Hypothalamus (tissue), 51 donors: ENCODE measurements around the gene DCDC2B.
"Not testable (repeated sequence)": the region's sequence is repeated elsewhere in the genome, so short reads cannot be mapped to it uniquely, and the experiment has no call there.

Source experiments
- DNase-seq, 51 donors: peaks; one replicate each; lab custom pipeline; 2025; lab: John Stamatoyannopoulos, UW

DCDC2B gene

DNA sequence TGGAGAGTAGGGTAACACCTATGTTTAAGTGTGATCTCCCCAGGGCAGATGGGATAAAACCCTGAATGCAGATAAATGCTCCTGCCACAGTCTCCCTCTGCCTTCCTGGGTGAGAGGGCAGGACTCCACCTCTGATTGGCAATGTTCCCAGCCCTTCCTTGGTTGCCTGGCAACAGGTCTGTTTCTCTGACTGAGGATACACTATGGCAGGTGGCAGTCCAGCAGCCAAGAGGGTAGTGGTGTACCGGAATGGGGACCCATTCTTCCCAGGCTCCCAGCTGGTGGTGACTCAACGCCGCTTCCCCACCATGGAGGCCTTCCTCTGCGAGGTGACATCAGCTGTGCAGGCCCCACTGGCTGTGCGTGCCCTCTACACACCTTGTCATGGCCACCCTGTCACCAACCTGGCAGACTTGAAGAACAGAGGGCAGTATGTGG, at the start of gene DCDC2B:
Gene DCDC2B (plus strand): TSS at position 199 of the 438 bp plus-strand sequence. CDS start 5 bp downstream, at position 204.
- DNase-seq = peak in 7 of 51 donors; percentile 1 to 27 (median 5)

DNA sequence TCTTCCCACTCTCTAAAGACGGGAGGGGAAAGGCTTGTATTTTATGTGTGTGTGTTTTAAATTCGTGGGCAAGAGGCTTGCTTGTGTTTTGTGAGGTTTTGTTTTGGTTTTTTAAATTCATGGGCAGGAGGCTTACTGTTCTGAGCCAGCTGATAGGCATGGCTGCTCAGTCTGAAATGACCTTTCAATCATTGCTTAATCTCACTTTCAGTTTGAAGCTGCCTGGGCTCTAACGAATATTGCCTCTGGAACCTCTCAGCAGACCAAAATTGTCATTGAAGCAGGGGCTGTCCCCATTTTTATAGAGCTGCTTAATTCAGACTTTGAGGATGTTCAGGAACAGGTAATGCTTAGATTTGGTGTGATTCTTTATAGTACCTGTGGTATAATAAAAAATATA, 49.7 kb upstream of the DCDC2B start:
- DNase-seq = no peak

DNA sequence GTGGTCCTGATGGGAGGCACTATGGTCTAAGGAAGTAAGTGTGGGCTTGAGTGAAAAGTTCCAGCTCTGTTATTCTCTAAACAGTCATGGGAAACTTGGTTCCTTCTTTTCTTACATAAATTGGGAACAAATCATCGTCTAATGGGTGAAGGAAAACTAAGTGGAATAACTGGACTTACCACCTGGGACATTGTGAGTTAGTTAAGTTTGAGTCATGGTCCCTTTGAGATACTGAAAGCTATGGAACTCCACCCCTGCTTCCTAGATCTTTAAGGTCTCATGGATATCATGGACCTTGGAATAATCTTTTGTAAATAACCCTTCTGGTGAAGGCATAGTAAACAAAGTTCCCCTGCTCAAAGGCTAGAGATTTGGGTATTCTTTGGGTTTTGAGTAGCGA, 45.5 kb upstream of the DCDC2B start:
- DNase-seq = no peak

- DNase-seq = not testable (repeated sequence)
Observed at GRCh38 chr1:32165633-32166032, 43.3 kb upstream of the DCDC2B start.

DNA sequence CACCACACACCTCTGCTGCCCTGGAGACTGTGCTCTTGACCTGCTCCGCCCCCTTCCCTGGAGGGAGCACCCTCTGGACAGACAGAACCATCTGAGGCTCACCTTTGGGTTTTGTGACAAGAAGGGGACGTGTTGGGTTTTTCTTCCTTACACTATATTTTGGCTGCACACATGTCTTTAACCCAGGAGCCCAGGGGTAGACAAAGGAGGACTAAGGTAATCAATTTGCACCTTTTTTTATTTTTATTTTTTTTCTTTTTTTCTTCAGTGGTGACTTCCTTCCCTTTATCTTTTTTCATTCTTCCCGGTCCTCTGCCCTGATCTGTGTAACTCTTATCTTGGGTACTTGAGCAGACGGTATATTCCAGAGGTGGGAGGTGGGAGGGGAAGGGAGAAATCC, 37.9 kb upstream of the DCDC2B start:
- no peak for DNase-seq

DNA sequence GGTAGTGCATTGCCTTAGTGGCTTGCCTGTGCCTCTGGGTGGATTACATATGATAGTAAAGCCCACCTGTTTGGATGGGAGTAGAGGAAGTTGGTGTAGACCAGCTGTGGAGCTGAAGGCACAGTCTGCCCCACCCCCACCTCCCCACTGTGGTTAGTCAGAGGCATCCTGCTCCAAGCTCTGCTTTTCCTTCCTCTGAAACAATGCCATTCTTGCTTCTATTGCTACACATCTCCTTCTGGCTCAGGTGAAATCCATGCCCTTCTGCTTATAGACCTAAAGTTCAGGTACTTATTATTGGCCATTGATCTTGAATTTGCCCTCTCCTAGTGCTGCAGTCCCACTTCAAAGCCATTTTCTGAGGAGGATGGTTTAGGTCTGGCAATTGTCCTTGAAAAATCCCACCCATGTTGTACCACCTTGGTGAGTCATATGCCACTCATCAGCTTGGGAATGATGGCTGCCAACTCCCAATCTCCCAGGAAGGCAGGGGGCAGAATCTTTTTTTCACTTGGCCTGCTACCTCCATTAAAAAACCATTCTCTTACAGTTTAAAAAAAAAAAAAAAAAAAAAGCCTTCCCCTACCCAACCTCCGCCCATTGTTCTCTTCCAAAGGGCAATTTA, 36.2 kb upstream of the DCDC2B start:
- no peak for DNase-seq

GRCh38 chr1:32178380-32179192, 30.3 kb upstream of the DCDC2B start:
- no peak for DNase-seq

DNA sequence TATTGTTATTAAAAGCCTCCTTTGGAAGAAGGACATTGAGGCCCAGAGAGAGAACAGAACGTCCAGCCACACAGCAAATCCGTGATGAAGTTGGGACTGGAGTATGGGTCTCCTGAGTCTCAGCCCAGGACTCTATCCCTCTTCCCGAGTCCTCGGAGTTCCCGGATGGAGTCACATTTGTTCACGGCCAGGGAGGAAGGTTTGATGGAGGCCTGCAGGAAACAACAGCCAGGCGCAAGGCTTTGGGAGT, 29.8 kb upstream of the DCDC2B start:
- peak in 3 of 51 donors; percentile 63 to 71 (median 66) for DNase-seq

DNA sequence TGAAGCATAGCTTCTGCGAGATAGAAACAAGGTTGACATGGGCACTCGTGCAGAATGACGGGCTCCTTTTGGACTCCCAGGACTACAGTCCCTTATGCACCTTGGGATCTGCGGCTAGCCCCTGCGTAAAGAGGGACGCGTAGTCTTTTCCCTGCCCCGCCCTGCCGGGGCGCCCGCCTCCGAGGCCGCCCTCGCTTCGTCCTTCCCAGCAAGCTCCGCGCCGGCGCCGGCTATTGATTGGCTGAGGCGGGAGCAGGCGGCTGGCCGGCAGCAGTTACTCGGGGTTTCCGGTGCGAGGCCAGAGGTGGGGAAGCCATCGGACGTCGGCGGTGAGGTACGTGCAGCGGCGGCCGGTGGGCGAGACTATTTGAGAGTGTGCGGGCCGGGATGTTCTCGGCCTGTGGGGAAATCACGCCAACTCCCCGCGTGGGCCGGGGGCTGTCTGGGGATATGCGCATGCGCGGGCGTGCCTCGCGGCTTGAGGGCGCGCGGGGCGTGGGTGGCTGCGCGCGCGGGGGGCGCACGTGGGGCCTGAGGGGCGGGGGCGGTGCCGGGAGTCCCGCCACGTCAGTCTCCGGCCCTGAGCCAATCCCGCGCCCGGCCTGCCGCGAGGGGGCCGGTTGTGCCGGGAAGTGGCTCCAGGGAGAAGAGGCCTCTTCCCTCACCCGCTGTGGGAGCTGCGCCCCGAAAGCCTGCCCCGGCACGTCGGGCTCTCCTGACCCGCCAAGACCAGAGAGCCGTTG, 29.3 kb upstream of the DCDC2B start, which contains the start of gene TXLNA:
Gene TXLNA (plus strand): TSS at position 233 of the 743 bp plus-strand sequence. CDS start 671 bp downstream, outside the sequence.
- peak; percentile 75 to 99 (median 91) for DNase-seq

- peak in 33 of 51 donors; percentile 8 to 69 (median 32) for DNase-seq
Observed at GRCh38 chr1:32180186-32181060, 28.5 kb upstream of the DCDC2B start.

DNA sequence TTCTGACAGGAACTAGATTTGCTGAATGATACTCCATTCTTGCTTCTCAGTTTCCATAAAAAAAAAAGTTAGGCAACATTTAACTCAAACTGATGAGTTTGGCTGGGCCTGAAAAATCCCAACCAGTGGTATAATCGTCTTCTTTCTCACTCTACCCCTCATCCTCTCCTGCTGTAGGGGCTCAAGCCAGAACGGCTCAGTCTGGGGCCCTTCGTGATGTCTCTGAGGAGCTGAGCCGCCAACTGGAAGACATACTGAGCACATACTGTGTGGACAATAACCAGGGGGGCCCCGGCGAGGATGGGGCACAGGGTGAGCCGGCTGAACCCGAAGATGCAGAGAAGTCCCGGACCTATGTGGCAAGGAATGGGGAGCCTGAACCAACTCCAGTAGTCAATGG, 27.8 kb upstream of the DCDC2B start:
- DNase-seq = no peak

GRCh38 chr1:32181563-32181962, 27.3 kb upstream of the DCDC2B start:
- DNase-seq = no peak

DNA sequence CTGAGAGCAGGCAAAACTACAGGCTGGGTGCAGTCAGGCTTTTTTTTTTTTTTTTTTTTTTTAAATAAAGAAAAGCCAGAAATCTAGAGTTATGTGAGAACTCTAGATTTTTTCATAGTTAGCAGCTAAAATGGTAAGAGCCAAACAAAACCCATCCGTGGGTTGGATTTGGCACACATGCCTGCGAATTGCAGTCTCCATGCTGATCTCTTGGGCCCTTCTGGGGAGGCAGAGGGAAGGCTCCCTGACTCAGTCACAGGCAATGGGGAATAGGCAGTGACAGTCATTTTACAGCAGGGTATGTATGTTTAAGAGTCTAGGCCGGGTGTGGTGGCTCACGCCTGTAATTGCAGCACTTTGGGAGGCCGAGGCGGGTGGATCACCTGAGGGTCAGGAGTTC, 26.8 kb upstream of the DCDC2B start:
- DNase-seq = no peak

DNA sequence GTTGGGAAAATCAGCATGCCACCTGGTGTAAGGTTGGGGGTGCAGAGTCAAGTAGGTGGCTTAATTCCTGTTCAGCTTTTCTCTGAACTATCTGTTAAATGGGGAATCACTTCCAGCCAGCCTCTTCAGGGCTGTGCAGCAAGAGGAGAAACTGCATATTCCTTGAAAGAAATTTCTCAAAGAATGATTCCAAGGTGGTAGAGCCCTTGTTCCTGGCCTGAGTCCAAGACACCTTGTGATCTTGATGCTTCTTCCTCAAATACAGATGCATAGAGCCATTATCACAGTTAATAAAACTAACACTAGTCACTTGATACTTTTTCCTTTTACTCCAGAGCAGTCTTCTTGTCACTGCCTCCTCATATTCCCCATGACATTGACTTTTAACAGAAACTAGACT, 24.2 kb upstream of the DCDC2B start:
- DNase-seq = no peak

DNA sequence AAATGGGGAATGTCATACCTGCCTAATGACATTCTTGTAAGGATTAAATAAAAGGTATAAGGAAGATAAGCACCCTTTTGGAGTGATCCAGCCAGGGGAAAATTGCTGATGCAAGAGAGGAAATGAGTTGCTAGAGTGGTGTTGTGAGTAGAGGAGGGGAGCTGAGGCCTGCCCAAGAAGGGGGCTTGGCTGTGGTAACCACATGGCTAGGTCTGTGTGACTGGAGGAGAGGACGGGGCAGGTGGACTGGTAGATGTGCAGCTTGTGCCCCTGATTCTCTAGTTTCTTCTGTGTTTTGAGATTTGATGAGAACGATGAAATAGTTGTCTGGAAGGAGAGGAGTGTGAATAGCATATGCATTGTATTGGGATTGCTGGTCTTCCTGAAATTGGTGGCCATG, 22.8 kb upstream of the DCDC2B start:
- no peak for DNase-seq

GRCh38 chr1:32186491-32186890, 22.4 kb upstream of the DCDC2B start:
- no peak for DNase-seq

- no peak for DNase-seq
Observed at GRCh38 chr1:32187850-32188249, 21.0 kb upstream of the DCDC2B start.

DNA sequence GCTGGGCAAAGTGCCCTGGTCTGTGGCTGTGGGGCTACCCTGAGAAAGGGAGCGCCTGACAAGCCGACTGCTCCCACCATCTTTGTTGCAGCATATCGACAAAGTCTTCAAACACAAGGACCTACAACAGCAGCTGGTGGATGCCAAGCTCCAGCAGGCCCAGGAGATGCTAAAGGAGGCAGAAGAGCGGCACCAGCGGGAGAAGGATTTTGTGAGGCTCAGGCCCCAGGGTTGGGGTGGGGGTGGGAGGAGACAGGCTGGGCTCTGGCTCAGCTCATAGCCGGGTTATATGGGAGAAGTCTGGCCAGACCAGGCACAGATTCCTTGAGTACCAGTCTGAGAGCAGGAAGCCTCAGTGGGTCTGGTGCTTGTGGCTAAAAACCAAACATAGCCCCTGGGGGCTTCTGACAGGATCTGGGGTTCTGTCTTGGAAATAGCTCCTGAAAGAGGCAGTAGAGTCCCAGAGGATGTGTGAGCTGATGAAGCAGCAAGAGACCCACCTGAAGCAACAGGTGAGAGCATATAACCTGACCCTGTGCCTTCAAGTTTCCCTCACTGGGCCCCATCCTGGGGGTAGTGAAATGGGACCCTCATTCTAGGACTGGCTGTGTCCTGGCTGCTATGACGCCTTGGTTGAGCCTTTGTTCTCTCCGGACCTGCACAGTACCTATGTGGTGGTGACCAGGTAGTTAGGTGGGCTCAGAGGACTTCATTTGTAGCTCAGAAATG, 16.5 kb upstream of the DCDC2B start:
- no peak for DNase-seq

DNA sequence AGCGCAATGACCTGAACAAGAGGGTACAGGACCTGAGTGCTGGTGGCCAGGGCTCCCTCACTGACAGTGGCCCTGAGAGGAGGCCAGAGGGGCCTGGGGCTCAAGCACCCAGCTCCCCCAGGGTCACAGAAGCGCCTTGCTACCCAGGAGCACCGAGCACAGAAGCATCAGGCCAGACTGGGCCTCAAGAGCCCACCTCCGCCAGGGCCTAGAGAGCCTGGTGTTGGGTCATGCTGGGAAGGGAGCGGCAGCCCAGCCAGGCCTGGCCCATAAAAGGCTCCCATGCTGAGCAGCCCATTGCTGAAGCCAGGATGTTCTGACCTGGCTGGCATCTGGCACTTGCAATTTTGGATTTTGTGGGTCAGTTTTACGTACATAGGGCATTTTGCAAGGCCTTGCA, 13.9 kb upstream of the DCDC2B start:
- DNase-seq = no peak

- DNase-seq = no peak
Observed at GRCh38 chr1:32195531-32195930, 13.4 kb upstream of the DCDC2B start.
